ENCODE measurements around the gene EML2. TPM values are rescaled to one million over a fixed set of nuclear protein-coding genes. Genes with fewer than 3 reads are reported as not detected.

EML2 gene
- total and polyA plus RNA-seq, 2 of the 4 experiments (the other 2 are of a cell fraction) = 11.8 to 25.3 TPM

GRCh38 chr19:45560686-45561085, 78.5 kb downstream of the EML2 start:
- BruUV-seq (replicated peaks) = no TSS peak
- intact Hi-C loops (cut with micrococcal nuclease) = no loop called here

More at GRCh38 chr19:45560686-45561085, 78.5 kb downstream of the EML2 start:
- H2BK15ac ChIP-seq (ENCODE audit: low read depth, low read length) = no peak overlapping the region
- H2BK120ac ChIP-seq (ENCODE audit: low read depth, low read length) = no peak overlapping the region
- H2BK5ac ChIP-seq (ENCODE audit: low read depth, low read length, poor library complexity, severe bottlenecking) = no peak overlapping the region
- no peak overlapping the region for H3K27ac ChIP-seq (ENCODE audit: insufficient read depth, low read length)
- H2AK5ac ChIP-seq (ENCODE audit: low read depth, low read length) = no peak overlapping the region
- DNase-seq = no peak
- H3K9ac ChIP-seq (ENCODE audit: low read depth, low read length) = no peak overlapping the region
- no peak overlapping the region for H4K8ac ChIP-seq (ENCODE audit: low read depth in 2 of 2, low read length in 2 of 2)
- no peak overlapping the region for H2BK20ac ChIP-seq (ENCODE audit: low read depth, low read length)
- H4K5ac ChIP-seq (ENCODE audit: low read depth, low read length) = no peak overlapping the region
- H2AFZ ChIP-seq (replicated peaks; ENCODE audit: low read length, poor library complexity) = no peak overlapping the region
- no peak overlapping the region for H3K4me2 ChIP-seq (ENCODE audit: low read depth, low read length)
- H4K20me1 ChIP-seq (ENCODE audit: insufficient read depth, low read length) = peaks cover 2% of the 10 kb centered on the region; the same call in 1 of the 2 replicates
- H4K91ac ChIP-seq (ENCODE audit: insufficient read depth, low read depth, low read length) = no peak overlapping the region
- no peak overlapping the region for H3K56ac ChIP-seq (ENCODE audit: extremely low read depth, insufficient read depth, low read length)
- no peak for ATAC-seq (ENCODE audit: low read depth)
- no peak overlapping the region for H3K4me3 ChIP-seq (ENCODE audit: insufficient read depth, low read depth, low read length)
- dilution Hi-C loops (cut with HindIII; ENCODE audit: low sequenced_read_pairs, unreplicated experiment) (no loop called here), in situ Hi-C loops (cut with MboI; ENCODE audit: low sequenced_read_pairs) (no loop called here)
- H3K27me3 ChIP-seq (ENCODE audit: control insufficient read depth, insufficient read depth, low read length) = no peaks in the 10 kb centered on the region
- H3K23ac ChIP-seq (ENCODE audit: low read depth, low read length) = no peak overlapping the region
- H3K4me1 ChIP-seq (ENCODE audit: control insufficient read depth, insufficient read depth, low read length) = no peaks in the 10 kb centered on the region
- no peak for TF ChIP-seq MAFK (IDR thresholded peaks at IDR 0.05; ENCODE audit: low read depth, low read length)
- TF ChIP-seq BHLHE40 (IDR thresholded peaks at IDR 0.05; ENCODE audit: low read depth, low read length) = no peak
- TF ChIP-seq RFX5 (IDR thresholded peaks at IDR 0.05; ENCODE audit: low read depth, low read length) = no peak
- no peak for TF ChIP-seq FOS (IDR thresholded peaks at IDR 0.05; ENCODE audit: low read depth, low read length)
- TF ChIP-seq RCOR1 (IDR thresholded peaks at IDR 0.05; ENCODE audit: insufficient replicate concordance, low read length) = no peak
- no peak for TF ChIP-seq MXI1 (IDR thresholded peaks at IDR 0.05; ENCODE audit: borderline replicate concordance, low read depth, low read length)
- TF ChIP-seq CHD1 (IDR thresholded peaks at IDR 0.05; ENCODE audit: low read depth, low read length) = no peak
- no peak for TF ChIP-seq RAD21 (IDR thresholded peaks at IDR 0.05; ENCODE audit: low read length)
- no peak for TF ChIP-seq USF2 (IDR thresholded peaks at IDR 0.05; ENCODE audit: low read depth, low read length)
- TF ChIP-seq CTCF (conservative IDR thresholded peaks at IDR 0.05; ENCODE audit: low read depth, low read length) = no peak
- no peak overlapping the region for H3K14ac ChIP-seq (replicated peaks; ENCODE audit: low read depth, low read length)
- no peaks in the 10 kb centered on the region for H3K9me3 ChIP-seq (ENCODE audit: control insufficient read depth, insufficient read depth, low read length)
- peaks cover 6 to 24% of the 10 kb centered on the region in 2 experiments; a peak in 3 of 4 replicates for H3K79me1 ChIP-seq (ENCODE audit: low read depth in 1 of 2, low read length in 2 of 2)
- POLR2A ChIA-PET (ENCODE audit: unreplicated experiment) = no interaction called here
- H3K36me3 ChIP-seq (ENCODE audit: control insufficient read depth, insufficient read depth, low read length) = no peaks in the 10 kb centered on the region
- no peak overlapping the region for H3K4ac ChIP-seq (ENCODE audit: low read depth, low read length)
- H2AK9ac ChIP-seq (replicated peaks; ENCODE audit: low read depth, low read length, poor library complexity) = no peak overlapping the region
- H3K18ac ChIP-seq (ENCODE audit: low read depth, low read length) = no peak overlapping the region
- peaks cover 3% of the 10 kb centered on the region; the same call in 1 of the 2 replicates for H3K9me1 ChIP-seq (ENCODE audit: insufficient read depth, low read length)
- CTCF ChIA-PET = no interaction called here
- 89% methylated on average over 2 of the region's 11 CpGs; no CpG with 5 or more reads in 1 of the 2 experiments for WGBS, 2 experiments (ENCODE audit: extremely low coverage in 2 of 2, insufficient read length in 1 of 2)
